ENCODE data around the gene UVSSA.
"Not testable (repeated sequence)": the region's sequence is repeated elsewhere in the genome, so short reads cannot be mapped to it uniquely, and the experiment has no call there.

Gene UVSSA

DNA sequence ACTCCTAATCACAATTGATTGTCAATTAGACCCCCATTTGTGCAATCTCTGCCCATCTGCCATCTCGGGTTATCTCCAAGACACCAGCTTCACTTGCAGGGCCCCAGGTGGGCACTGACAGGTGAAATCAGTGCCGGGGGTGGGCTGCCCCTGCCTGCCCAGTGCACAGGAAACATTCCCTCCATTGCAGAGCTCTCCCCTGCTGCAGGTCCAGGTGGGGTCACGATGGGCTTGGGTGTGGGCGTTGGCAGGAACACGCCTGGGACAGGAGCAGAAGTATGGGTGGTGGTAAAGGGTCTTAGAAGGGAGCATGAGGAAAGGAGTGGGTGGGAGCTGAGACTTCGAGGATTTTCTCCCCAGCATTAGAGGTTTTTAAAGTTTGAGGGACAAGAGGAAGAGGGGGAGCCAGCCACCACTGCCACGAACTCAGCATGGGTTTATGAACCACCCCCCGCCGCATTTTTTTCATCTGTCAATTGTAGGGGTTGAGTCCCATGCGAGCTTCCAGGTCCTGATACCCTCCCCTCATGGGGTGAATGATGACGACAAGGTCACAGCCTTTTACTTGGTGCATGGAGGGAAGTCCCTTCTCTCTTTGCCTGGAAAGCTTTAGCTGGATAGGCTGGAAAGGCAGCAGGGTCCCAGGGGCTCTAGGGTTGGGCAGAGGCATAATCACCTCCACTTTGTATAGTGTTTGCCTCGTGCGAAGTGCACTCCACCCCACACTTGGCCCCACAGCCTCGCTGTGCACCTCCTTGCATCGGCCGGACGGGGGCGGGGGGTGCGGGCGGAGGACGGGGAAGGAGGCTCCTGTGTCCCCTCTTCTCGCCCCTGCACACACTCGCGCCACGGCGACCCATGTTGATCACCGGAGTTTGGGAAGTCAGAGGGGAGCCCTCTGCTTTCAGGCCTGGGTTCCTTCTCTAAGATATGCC is 62.8 kb downstream of the UVSSA start:
- DNase-seq, result no peak

DNA sequence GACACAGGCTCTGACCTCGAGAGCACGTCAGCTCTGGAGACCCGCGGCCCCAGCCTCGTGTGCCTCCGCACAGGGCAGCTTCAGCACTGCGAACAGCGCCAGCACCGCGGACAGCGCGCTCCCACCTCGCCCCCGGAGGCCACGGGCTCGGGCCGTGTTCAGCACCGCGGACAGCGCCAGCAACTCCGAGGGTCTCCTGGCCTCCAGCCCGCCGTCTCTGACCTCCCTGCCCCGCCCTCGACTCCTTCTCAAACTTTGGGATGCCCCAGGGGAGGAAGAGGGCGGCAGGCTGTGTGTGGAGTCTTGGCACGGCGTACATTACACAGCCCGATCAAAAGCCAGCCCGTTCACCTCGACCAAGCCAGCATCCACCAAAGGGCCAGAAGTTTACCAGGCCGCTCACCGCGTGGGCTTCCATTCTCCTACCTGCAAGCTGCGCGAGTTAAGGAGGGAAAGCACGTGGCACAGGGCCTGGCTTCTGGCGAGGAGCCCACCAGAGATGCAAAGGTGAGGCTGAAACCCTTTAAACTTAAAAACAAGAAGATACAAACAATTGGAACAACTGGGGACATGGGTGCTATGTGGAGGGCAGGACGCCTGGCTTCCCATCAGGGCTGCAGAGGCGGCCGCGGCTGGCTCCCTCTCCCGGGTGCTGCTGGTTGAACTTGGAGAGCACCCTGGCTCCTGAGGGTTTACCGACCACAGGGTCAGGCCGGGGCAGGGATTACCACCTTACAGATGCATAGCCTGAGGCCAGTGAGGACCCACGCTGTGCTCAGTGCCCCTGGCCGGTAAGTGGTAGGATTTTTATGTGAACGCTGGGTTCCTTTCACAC is 63.7 kb downstream of the UVSSA start:
- peak; percentile 34 for DNase-seq

DNA sequence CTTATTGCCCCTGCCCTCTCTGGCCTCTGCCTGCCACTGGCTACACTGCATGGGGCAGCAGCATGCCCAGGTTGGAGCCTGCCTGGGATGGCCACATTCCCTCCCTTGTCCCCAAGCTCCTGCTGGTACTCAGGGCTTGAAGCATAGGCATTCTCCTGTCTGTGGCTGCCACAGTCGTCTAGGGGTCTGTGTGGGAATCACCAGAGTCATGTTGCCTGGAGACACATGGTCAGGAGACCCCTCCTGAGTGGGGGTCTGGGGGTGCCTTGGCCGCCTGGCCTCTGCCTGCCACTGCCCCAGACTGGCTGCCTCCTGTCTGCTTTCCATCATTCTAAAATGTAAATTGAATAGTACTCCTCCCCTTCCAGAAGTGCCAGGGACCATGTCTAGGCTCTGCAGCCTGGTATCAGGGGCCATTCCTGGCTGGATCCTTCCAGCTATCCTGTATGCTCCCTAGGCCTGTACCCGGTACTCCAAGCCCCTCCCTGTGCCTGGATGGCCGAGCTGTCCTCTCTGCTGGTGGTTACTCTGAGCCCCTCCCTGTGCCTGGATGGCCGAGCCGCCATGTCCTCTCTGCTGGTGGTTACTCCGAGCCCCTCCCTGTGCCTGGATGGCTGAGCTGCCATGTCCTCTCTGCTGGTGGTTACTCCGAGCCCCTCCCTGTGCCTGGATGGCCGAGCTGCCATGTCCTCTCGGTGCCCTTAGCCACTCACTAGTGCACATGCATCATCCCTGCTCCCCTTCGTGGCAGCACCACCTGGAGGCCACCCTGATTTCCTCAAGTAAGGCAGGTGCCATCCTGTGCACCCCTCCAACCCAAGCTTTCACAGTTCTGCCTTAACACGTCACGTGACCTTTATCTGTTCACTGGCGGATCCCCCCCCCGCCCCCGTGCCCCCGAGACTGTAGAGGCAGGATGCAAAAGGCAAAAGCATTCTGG is 64.7 kb downstream of the UVSSA start:
- DNase-seq, result no peak

GRCh38 chr4:1412376-1413203 is 65.6 kb downstream of the UVSSA start:
- DNase-seq, result no peak

- DNase-seq, result no peak
Observed at GRCh38 chr4:1413204-1413663, 66.2 kb downstream of the UVSSA start.

DNA sequence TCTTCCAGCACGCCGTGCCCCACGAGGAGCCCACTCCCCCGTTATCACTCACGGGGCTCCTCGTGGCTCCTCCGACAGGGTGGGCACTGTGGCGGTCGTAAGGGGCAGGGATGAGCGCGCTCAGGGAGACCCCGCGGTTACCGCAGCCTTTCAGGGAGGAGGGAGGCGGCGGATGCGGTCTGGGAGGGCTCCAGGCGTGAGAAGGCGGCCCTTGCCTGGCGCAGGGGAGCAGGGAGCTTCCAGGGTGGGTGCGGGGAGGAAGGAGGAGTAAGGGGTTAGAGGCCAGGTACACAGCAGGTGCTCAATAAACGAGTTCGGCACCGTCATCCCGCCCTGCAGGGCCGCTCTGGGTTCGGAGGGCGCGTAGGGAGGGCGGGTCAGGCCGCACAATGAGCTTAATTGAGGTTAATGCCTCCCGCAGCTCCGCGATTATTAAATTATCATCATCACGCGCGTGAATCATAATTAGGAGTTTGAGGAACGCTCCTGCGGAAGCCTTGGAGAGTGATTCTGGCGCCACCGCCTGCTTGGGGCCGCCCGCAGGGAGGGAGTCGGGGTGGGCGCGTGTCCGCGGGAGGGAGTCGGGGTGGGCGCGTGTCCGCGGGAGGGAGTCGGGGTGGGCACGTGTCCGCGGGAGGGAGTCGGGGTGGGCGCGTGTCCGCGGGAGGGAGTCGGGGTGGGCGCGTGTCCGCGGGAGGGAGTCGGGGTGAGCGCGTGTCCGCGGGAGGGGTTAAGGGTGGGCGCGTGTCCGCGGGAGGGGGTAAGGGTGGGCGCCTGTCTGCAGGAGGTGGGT is 66.9 kb downstream of the UVSSA start:
- no peak for DNase-seq

GRCh38 chr4:1414831-1415680 is 68.0 kb downstream of the UVSSA start:
- DNase-seq, result no peak

DNA sequence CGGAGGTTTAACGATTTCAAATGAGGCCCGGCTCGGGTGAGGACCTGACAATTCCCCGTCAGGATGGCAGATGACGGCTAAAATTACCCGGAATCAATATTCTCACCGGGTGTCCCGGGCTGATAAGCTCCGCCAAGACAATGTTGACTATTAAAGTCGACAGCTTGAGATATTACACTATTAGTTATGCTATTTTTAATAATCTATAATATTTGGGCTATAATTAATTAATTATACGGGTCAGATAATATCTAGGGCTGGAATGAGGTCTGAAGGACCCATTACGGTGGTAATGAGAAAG is 68.6 kb downstream of the UVSSA start:
- DNase-seq, result no peak

DNA sequence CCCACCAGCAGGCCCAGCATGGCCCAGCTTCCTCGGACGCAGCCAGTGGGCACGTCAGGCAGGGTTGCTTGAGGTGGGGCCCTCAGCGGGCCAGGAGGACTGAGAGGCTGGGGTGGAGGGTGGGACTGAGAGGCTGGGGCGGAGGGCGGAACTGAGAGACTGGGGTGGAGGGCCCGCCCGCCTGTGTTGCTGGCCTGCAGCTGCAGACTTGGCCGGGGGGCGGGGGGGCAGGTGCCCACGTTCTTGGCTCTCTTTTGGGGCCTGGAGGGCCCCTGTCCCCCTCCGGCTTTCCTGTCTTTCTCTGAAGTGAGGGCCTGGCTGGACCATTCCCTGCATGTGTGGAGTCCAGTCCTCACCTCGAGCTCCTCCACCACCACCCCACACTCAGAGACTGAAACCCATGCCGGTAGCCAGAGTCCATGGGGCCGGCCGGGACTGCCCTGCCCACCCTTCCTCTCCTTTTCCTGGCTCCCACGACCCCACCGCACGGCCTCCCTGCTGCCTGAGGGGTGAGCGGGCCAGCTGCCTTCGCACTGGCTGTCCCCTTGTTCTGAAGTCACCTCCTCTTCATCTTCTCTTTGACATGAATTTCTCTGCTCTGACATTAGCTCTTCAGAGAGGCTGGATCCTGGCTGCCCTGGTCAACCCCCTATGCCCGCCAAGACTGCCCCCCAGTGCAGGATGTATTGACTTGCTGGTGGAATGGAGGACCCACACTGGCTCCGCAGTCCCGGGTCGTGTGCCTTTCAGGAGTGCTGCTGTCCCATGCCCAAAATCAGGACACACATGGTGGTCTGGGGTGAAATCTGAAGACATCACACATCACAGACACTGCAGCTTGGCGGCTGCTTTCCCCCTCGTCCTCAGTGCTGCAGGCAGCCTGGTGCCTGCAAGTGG is 69.3 kb downstream of the UVSSA start:
- DNase-seq, result no peak

GRCh38 chr4:1416948-1417260 is 69.9 kb downstream of the UVSSA start:
- DNase-seq, result no peak

- no peak for DNase-seq
Observed at GRCh38 chr4:1417522-1418390, 70.7 kb downstream of the UVSSA start.

GRCh38 chr4:1418494-1419285 is 71.7 kb downstream of the UVSSA start:
- no peak for DNase-seq

DNA sequence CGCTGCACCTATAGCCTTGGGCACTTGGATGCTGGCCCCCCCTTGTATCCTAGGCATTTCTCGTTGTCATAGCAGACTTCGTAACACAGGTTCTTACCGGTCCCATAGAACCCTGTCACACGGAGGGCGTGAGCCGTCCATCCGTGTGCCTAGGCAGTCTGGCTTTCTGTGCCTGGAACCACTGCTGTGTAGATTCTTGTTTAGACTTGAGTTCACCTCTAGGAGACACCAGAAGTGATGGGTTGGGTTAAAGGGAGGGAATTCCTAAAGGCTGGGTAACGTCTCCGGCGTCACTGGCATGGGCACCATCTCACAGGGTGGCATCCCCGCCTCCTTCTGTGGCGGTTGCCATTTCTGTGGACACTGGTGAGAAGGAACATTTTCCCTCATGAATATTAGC is 72.7 kb downstream of the UVSSA start:
- no peak for DNase-seq

DNA sequence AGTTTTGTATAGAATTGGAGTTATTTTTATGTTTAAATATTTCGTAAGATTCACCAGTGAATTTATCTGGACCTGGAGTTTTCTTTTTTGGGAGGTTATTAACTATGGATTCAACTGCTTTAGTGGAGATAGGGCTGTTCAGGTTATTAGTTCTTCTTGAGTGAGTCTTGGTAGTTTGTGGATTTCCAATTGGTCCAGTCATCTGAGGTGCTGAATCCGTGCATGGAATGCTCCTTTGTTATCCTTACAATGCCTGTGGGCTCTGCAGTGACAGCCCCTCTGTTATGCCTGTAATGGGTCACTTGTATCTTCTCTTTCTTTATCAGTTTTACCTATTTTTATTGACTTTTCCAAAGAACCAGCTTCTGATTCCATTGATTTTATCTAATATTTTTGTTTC is 74.6 kb downstream of the UVSSA start:
- no peak for DNase-seq

DNA sequence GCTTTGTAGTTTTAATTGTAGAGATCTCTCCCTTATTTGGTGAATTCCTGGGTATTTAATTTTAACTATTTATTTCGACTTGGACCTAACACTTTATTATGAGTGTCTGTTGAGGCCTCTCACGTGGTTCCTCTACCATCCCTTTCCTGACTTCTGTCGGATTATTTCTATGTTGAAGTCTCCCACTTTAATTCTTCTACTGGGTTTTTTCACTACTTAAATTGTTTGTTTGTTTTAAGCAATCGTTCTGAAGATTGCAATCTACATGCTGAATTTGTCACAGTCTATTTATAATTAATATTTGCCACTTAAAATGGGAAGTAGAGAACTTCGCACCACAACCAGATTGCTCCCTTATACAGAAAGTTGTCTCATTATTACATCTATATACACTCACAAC is 80.0 kb downstream of the UVSSA start:
- DNase-seq, result no peak

- not testable (repeated sequence) for DNase-seq
Observed at GRCh38 chr4:1443688-1444172, 96.7 kb downstream of the UVSSA start.

Data from stimulated activated CD4-positive, alpha-beta T cell treated with anti-CD3 and anti-CD28 coated beads, Interleukin-1b, Interleukin-23, amount 100 ng/mL, for 48 hours (primary cell).